WI38 (cell line): ENCODE results near the gene SOCS6.

Source experiments
- H3K4me3 ChIP-seq: 2 replicates; pipeline ENCODE4 v1.5.1; 2011; ENCODE audit warnings: low read depth, mild to moderate bottlenecking, control low read depth, low read length
- CTCF ChIP-seq: IDR thresholded peaks from 2 replicates; pipeline ENCODE4 v1.5.1; 2012; ENCODE audit warnings: low read depth, mild to moderate bottlenecking, control low read depth, low read length

Gene SOCS6

GRCh38 chr18:70258243-70258642, 30.6 kb upstream of the SOCS6 start:
- no peak overlapping the region for H3K4me3 ChIP-seq
- no peak for TF ChIP-seq CTCF

- no peak overlapping the region for H3K4me3 ChIP-seq
- TF ChIP-seq CTCF, result no peak
These were observed 28.2 kb upstream of the SOCS6 start for GRCh38 chr18:70260683-70261082.

- no peak for TF ChIP-seq CTCF
- H3K4me3 ChIP-seq, result no peak overlapping the region
These were observed 27.6 kb upstream of the SOCS6 start for GRCh38 chr18:70261141-70261788.

GRCh38 chr18:70263336-70263735, 25.5 kb upstream of the SOCS6 start:
- no peak overlapping the region for H3K4me3 ChIP-seq
- no peak for TF ChIP-seq CTCF

GRCh38 chr18:70271742-70272141, 17.1 kb upstream of the SOCS6 start:
- TF ChIP-seq CTCF, result no peak
- no peak overlapping the region for H3K4me3 ChIP-seq

- no peak for TF ChIP-seq CTCF
- no peak overlapping the region for H3K4me3 ChIP-seq
These were observed 15.8 kb upstream of the SOCS6 start for GRCh38 chr18:70273021-70273420.

- no peak for TF ChIP-seq CTCF
- no peak overlapping the region for H3K4me3 ChIP-seq
These were observed 12.2 kb upstream of the SOCS6 start for GRCh38 chr18:70276416-70277191.
